ENCODE measurements around the gene MS4A13.

- TF ChIP-seq CREB1 (IDR thresholded peaks at IDR 0.05; ENCODE audit: low read depth) (no peak), E4F1 (IDR thresholded peaks at IDR 0.05; ENCODE audit: borderline replicate concordance, partially characterized antibody) (no peak), REST (IDR thresholded peaks at IDR 0.05; ENCODE audit: low read depth, low read length) (no peak), PAX8 (IDR thresholded peaks at IDR 0.05) (no peak), CTCF (IDR thresholded peaks at IDR 0.05 in 2 of 3, conservative IDR thresholded peaks at IDR 0.05 in 1 of 3; ENCODE audit: control insufficient read depth in 2 of 3, extremely low read depth in 1 of 3, insufficient read depth in 1 of 3, low read depth in 3 of 3, low read length in 3 of 3) (no peak), NFIC (IDR thresholded peaks at IDR 0.05; ENCODE audit: low read depth, low read length) (no peak), FOXK2 (IDR thresholded peaks at IDR 0.05) (no peak), SP1 (IDR thresholded peaks at IDR 0.05; ENCODE audit: low read depth, low read length) (no peak), POLR2A (IDR thresholded peaks at IDR 0.05; ENCODE audit: low read depth, low read length) (no peak), PBX3 (IDR thresholded peaks at IDR 0.05; ENCODE audit: insufficient replicate concordance, low read depth, low read length) (no peak), MEF2A (IDR thresholded peaks at IDR 0.05; ENCODE audit: insufficient read depth, low read depth, low read length) (no peak)
Observed at GRCh38 chr11:60500276-60500910, 14.8 kb upstream of the MS4A13 start.
